ENCODE results near the gene BANK1. TPM values are rescaled to one million over a fixed set of nuclear protein-coding genes. Genes with fewer than 3 reads are reported as not detected.

BANK1 gene
- total and polyA plus RNA-seq, 2 of the 4 experiments (the other 2 are of a cell fraction): under 0.01 to 0.51 TPM

- H3K18ac ChIP-seq (ENCODE audit: low read depth, low read length): no peak overlapping the region
- DNase-seq (no peak), ATAC-seq (ENCODE audit: low read depth) (no peak)
- H3K9me3 ChIP-seq (ENCODE audit: control insufficient read depth, insufficient read depth, low read length): no peaks in the 10 kb centered on the region
- H3K36me3 ChIP-seq (ENCODE audit: control insufficient read depth, insufficient read depth, low read length): no peaks in the 10 kb centered on the region
- no peak overlapping the region for H3K14ac ChIP-seq (replicated peaks; ENCODE audit: low read depth, low read length)
- ChIA-PET CTCF (interaction anchor here (1.1 kb wide), 1 partner anchor 17 kb away, joined by 3 read pairs; no protein-coding TSS in a partner anchor), POLR2A (ENCODE audit: unreplicated experiment) (no interaction called here)
- H2BK20ac ChIP-seq (ENCODE audit: low read depth, low read length): no peak overlapping the region
- no peak overlapping the region for H2AFZ ChIP-seq (replicated peaks; ENCODE audit: low read length, poor library complexity)
- H3K23ac ChIP-seq (ENCODE audit: low read depth, low read length): no peak overlapping the region
- no peak overlapping the region for H2BK120ac ChIP-seq (ENCODE audit: low read depth, low read length)
- no peak overlapping the region for H3K27ac ChIP-seq (ENCODE audit: insufficient read depth, low read length)
- H2BK15ac ChIP-seq (ENCODE audit: low read depth, low read length): no peak overlapping the region
- no peaks in the 10 kb centered on the region for H3K27me3 ChIP-seq (ENCODE audit: control insufficient read depth, insufficient read depth, low read length)
- H3K79me1 ChIP-seq (ENCODE audit: low read depth in 1 of 2, low read length in 2 of 2): no peaks in the 10 kb centered on the region
- H2AK5ac ChIP-seq (ENCODE audit: low read depth, low read length): no peak overlapping the region
- dilution Hi-C loops (cut with HindIII; ENCODE audit: low sequenced_read_pairs, unreplicated experiment): no loop called here
- H4K91ac ChIP-seq (ENCODE audit: insufficient read depth, low read depth, low read length): no peak overlapping the region
- no peak overlapping the region for H3K9ac ChIP-seq (ENCODE audit: low read depth, low read length)
- no peaks in the 10 kb centered on the region for H3K4me1 ChIP-seq (ENCODE audit: control insufficient read depth, insufficient read depth, low read length)
- no CpG with 5 or more reads among the region's 7 CpGs for WGBS, 2 experiments (ENCODE audit: extremely low coverage in 2 of 2, insufficient read length in 1 of 2)
- no peak overlapping the region for H3K56ac ChIP-seq (ENCODE audit: extremely low read depth, insufficient read depth, low read length)
- no peak overlapping the region for H2BK5ac ChIP-seq (ENCODE audit: low read depth, low read length, poor library complexity, severe bottlenecking)
- in situ Hi-C loops (cut with MboI; ENCODE audit: low sequenced_read_pairs): no loop called here
- H3K4me2 ChIP-seq (ENCODE audit: low read depth, low read length): no peak overlapping the region
- H3K4me3 ChIP-seq (ENCODE audit: insufficient read depth, low read depth, low read length): no peak overlapping the region
- H4K20me1 ChIP-seq (ENCODE audit: insufficient read depth, low read length): no peaks in the 10 kb centered on the region
- no peak overlapping the region for H3K4ac ChIP-seq (ENCODE audit: low read depth, low read length)
- intact Hi-C loops (cut with micrococcal nuclease): no loop called here
- H4K8ac ChIP-seq (ENCODE audit: low read depth in 2 of 2, low read length in 2 of 2): no peak overlapping the region
- H3K9me1 ChIP-seq (ENCODE audit: insufficient read depth, low read length): no peaks in the 10 kb centered on the region
- no TSS peak for BruUV-seq (replicated peaks)
- no peak overlapping the region for H4K5ac ChIP-seq (ENCODE audit: low read depth, low read length)
- H2AK9ac ChIP-seq (replicated peaks; ENCODE audit: low read depth, low read length, poor library complexity): no peak overlapping the region
- TF ChIP-seq NFE2L2 (IDR thresholded peaks at IDR 0.05; ENCODE audit: low read depth, low read length) (no peak), CHD1 (IDR thresholded peaks at IDR 0.05; ENCODE audit: low read depth, low read length) (no peak), RCOR1 (IDR thresholded peaks at IDR 0.05; ENCODE audit: insufficient replicate concordance, low read length) (no peak), FOS (IDR thresholded peaks at IDR 0.05; ENCODE audit: low read depth, low read length) (no peak), CEBPB (IDR thresholded peaks at IDR 0.05; ENCODE audit: low read depth, low read length) (no peak), BHLHE40 (IDR thresholded peaks at IDR 0.05; ENCODE audit: low read depth, low read length) (no peak), ELK1 (IDR thresholded peaks at IDR 0.05; ENCODE audit: borderline replicate concordance, low read depth, low read length) (no peak), POLR2A (IDR thresholded peaks at IDR 0.05; ENCODE audit: low read depth, low read length) (no peak), CTCF (conservative IDR thresholded peaks at IDR 0.05; ENCODE audit: low read depth, low read length) (no peak), MXI1 (IDR thresholded peaks at IDR 0.05; ENCODE audit: borderline replicate concordance, low read depth, low read length) (no peak), USF2 (IDR thresholded peaks at IDR 0.05; ENCODE audit: low read depth, low read length) (no peak), MAFK (IDR thresholded peaks at IDR 0.05; ENCODE audit: low read depth, low read length) (no peak), SMC3 (IDR thresholded peaks at IDR 0.05; ENCODE audit: low read depth, low read length) (no peak), RAD21 (IDR thresholded peaks at IDR 0.05; ENCODE audit: low read length) (no peak), RFX5 (IDR thresholded peaks at IDR 0.05; ENCODE audit: low read depth, low read length) (no peak)
These were observed 252.6 kb downstream of the BANK1 start for GRCh38 chr4:102042871-102043802.
